ENCODE data around the gene JARID2. TPM values are rescaled to one million over a fixed set of nuclear protein-coding genes. Genes with fewer than 3 reads are reported as not detected.

JARID2 gene
- total RNA-seq, 4 donors from 2014 or later: 12.1 to 33.8 (median 17.0) TPM

- DNase-seq: no peak
- TF ChIP-seq POLR2A (IDR thresholded peaks at IDR 0.05): no peak
- TF ChIP-seq CTCF (IDR thresholded peaks at IDR 0.05): no peak
- Histone ChIP-seq H3K4me3 (no peak overlapping the region), H3K4me1 (no peaks in the 10 kb centered on the region), H3K9me3 (no peaks in the 10 kb centered on the region), H3K27ac (no peak overlapping the region), H3K36me3 (peaks cover 0 to 83% (median 0%) of the 10 kb centered on the region in 3 donors), H3K27me3 (no peaks in the 10 kb centered on the region)
Measured at GRCh38 chr6:15512126-15512525, 266.3 kb downstream of the JARID2 start.

- Histone ChIP-seq H3K36me3 (peaks cover 0 to 87% (median 0%) of the 10 kb centered on the region in 3 donors), H3K9me3 (no peaks in the 10 kb centered on the region)
Measured at GRCh38 chr6:15512721-15513120, 266.9 kb downstream of the JARID2 start.

GRCh38 chr6:15513131-15513771, 267.4 kb downstream of the JARID2 start:
- H3K36me3 ChIP-seq: peaks cover 0 to 89% (median 0%) of the 10 kb centered on the region in 3 donors
- DNase-seq: no peak
- TF ChIP-seq POLR2A (IDR thresholded peaks at IDR 0.05) (no peak), CTCF (IDR thresholded peaks at IDR 0.05) (no peak)

More at GRCh38 chr6:15512721-15513120, 266.9 kb downstream of the JARID2 start:
- no peak for DNase-seq
- no peak overlapping the region for H3K27ac ChIP-seq
- no peaks in the 10 kb centered on the region for H3K27me3 ChIP-seq
- H3K4me3 ChIP-seq: no peak overlapping the region
- TF ChIP-seq POLR2A (IDR thresholded peaks at IDR 0.05) (no peak), CTCF (IDR thresholded peaks at IDR 0.05) (no peak)
- H3K4me1 ChIP-seq: no peaks in the 10 kb centered on the region

GRCh38 chr6:15513801-15514711, 268.2 kb downstream of the JARID2 start:
- peaks cover 0 to 90% (median 0%) of the 10 kb centered on the region in 3 donors for H3K36me3 ChIP-seq
- DNase-seq: no peak
- H3K9me3 ChIP-seq: no peaks in the 10 kb centered on the region
- H3K4me1 ChIP-seq: no peaks in the 10 kb centered on the region
- no peak for TF ChIP-seq POLR2A (IDR thresholded peaks at IDR 0.05)
- no peak for TF ChIP-seq CTCF (IDR thresholded peaks at IDR 0.05)
- no peak overlapping the region for H3K27ac ChIP-seq
- no peak overlapping the region for H3K4me3 ChIP-seq
- no peaks in the 10 kb centered on the region for H3K27me3 ChIP-seq

More at GRCh38 chr6:15513131-15513771, 267.4 kb downstream of the JARID2 start:
- H3K4me3 ChIP-seq: no peak overlapping the region
- H3K27me3 ChIP-seq: no peaks in the 10 kb centered on the region
- H3K9me3 ChIP-seq: no peaks in the 10 kb centered on the region
- H3K27ac ChIP-seq: no peak overlapping the region
- no peaks in the 10 kb centered on the region for H3K4me1 ChIP-seq

- H3K27me3 ChIP-seq: no peaks in the 10 kb centered on the region
- H3K4me1 ChIP-seq: no peaks in the 10 kb centered on the region
- H3K36me3 ChIP-seq: peaks cover 0 to 90% (median 0%) of the 10 kb centered on the region in 3 donors
- no peak overlapping the region for H3K4me3 ChIP-seq
- TF ChIP-seq CTCF (IDR thresholded peaks at IDR 0.05): no peak
- no peak for TF ChIP-seq POLR2A (IDR thresholded peaks at IDR 0.05)
- no peak overlapping the region for H3K27ac ChIP-seq
- DNase-seq: no peak
- no peaks in the 10 kb centered on the region for H3K9me3 ChIP-seq
Measured at GRCh38 chr6:15515226-15515625, 269.4 kb downstream of the JARID2 start.

All from Peyer's patch (tissue), 4 donors.